ENCODE data around the gene BRD3OS. TPM values are rescaled to one million over a fixed set of nuclear protein-coding genes. Genes with fewer than 3 reads are reported as not detected.

BRD3OS gene
- total RNA-seq, 1 donor from 2014 or later, result 14.3 TPM

- H3K36me3 Mint-ChIP-seq, result peaks cover 23% of the 10 kb centered on the region
- TF ChIP-seq, protein P1, sequence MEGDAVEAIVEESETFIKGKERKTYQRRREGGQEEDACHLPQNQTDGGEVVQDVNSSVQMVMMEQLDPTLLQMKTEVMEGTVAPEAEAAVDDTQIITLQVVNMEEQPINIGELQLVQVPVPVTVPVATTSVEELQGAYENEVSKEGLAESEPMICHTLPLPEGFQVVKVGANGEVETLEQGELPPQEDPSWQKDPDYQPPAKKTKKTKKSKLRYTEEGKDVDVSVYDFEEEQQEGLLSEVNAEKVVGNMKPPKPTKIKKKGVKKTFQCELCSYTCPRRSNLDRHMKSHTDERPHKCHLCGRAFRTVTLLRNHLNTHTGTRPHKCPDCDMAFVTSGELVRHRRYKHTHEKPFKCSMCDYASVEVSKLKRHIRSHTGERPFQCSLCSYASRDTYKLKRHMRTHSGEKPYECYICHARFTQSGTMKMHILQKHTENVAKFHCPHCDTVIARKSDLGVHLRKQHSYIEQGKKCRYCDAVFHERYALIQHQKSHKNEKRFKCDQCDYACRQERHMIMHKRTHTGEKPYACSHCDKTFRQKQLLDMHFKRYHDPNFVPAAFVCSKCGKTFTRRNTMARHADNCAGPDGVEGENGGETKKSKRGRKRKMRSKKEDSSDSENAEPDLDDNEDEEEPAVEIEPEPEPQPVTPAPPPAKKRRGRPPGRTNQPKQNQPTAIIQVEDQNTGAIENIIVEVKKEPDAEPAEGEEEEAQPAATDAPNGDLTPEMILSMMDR (IDR thresholded peaks at IDR 0.05; ENCODE audit: unreplicated experiment), result no peak
Observed at GRCh38 chr9:134046894-134047681, 21.8 kb downstream of the BRD3OS start.

GRCh38 chr9:134047868-134048581 lies 22.7 kb downstream of the BRD3OS start:
- Mint-ChIP-seq H3K36me3 (peaks cover 23% of the 10 kb centered on the region), H3K27me3 (ENCODE audit: low read depth) (no peaks in the 10 kb centered on the region)

More at GRCh38 chr9:134046894-134047681, 21.8 kb downstream of the BRD3OS start:
- DNase-seq (ENCODE audit: low spot score in 2 of 2, unreplicated experiment in 2 of 2), result no peak
- Mint-ChIP-seq H3K4me1 (no peaks in the 10 kb centered on the region), H3K9me3 (no peaks in the 10 kb centered on the region), H3K4me3 (no peak overlapping the region), H3K27ac (no peak overlapping the region), H3K27me3 (ENCODE audit: low read depth) (no peaks in the 10 kb centered on the region)

DNA sequence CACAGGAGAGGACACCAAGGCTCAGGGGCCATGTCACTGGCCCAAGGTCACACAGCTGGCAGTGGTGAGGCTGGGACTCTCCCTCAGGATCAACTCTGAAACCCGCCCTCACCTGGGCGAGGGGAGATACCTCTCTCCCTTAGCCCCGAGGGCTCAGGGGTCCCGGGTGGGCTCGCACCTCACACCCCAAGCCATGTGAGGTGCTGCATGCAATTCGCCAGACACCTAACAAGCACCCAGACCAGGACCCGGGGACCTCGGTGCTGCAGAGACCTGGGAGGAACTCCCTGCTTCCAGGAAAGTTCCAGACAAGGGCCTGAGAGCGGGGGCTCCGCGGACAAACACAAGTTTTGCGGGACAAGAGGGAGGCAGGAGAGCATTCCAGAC lies 23.3 kb downstream of the BRD3OS start:
- TF ChIP-seq, protein P1 (IDR thresholded peaks at IDR 0.05; ENCODE audit: unreplicated experiment), result no peak
- Mint-ChIP-seq H3K4me1 (no peaks in the 10 kb centered on the region), H3K27ac (no peak overlapping the region), H3K36me3 (peaks cover 22% of the 10 kb centered on the region), H3K9me3 (no peaks in the 10 kb centered on the region), H3K4me3 (no peak overlapping the region), H3K27me3 (ENCODE audit: low read depth) (no peaks in the 10 kb centered on the region)
- no peak for DNase-seq (ENCODE audit: low spot score in 2 of 2, unreplicated experiment in 2 of 2)

More at GRCh38 chr9:134047868-134048581, 22.7 kb downstream of the BRD3OS start:
- no peak for DNase-seq (ENCODE audit: low spot score in 2 of 2, unreplicated experiment in 2 of 2)
- Mint-ChIP-seq H3K9me3 (no peaks in the 10 kb centered on the region), H3K27ac (no peak overlapping the region), H3K4me3 (no peak overlapping the region), H3K4me1 (no peaks in the 10 kb centered on the region)
- TF ChIP-seq, protein P1 (IDR thresholded peaks at IDR 0.05; ENCODE audit: unreplicated experiment), result no peak

DNA sequence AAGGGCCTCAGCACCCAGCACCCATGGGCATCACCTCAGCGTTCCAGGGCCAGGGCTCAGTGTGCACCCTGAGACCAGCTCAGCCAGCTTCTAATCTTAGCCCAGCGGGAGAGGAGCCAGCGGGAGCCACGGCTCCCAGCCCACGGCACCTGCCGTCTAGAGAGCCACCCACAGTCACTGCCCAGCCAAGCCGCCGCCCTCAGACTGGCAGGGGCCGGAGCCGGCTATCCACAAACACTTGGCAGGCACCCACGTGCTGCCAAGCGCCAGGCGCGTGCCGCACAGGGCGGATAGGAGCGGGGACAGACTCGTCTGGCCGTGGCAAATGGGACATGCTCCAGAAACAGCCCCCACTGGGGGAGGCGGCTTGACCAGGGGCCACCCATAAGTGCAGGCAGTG lies 24.0 kb downstream of the BRD3OS start:
- TF ChIP-seq, protein P1 (IDR thresholded peaks at IDR 0.05; ENCODE audit: unreplicated experiment), result no peak
- no peak overlapping the region for H3K4me3 Mint-ChIP-seq
- no peak overlapping the region for H3K27ac Mint-ChIP-seq
- H3K4me1 Mint-ChIP-seq, result no peaks in the 10 kb centered on the region
- H3K36me3 Mint-ChIP-seq, result peaks cover 16% of the 10 kb centered on the region
- no peaks in the 10 kb centered on the region for H3K9me3 Mint-ChIP-seq
- H3K27me3 Mint-ChIP-seq (ENCODE audit: low read depth), result no peaks in the 10 kb centered on the region
- DNase-seq (ENCODE audit: low spot score in 2 of 2, unreplicated experiment in 2 of 2), result no peak

DNA sequence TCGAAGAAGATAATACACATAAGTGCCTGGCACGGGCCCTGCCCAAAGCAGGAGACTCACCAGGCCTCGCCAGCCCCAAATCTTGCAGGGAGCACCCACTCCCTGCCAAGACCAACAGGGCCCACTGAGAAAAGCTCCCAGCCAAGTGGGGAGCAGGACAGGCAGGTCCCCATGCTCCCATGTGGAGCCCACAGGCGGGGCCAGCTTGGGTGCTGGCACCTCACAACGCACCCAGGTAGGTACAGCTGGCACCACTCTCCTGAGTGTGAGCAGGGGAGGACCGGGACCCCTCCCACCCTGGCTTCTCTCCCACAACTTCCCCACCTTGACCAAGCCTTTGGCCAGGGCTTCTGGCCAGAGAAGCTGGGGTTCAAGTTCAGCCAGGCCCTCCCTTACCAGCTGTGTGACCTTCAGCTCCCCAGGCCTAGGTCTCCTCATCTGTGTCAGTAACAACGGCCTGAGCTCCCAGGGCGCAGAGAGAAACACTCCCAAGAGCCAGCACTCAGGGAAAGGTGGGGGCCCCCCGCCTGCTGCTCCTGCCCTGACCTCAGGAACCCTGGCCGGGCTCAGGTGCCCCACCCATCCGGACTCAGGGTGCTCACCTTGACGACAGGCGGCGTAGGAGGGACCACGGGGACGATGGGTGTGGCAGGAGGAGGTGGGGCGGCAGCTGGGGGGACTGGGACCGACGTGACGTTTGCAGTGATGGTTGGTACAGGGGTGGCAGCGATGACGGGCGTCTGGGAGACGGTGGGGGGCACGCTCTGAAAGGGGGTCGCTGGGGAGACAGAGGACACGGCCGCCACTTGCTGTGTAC lies 24.7 kb downstream of the BRD3OS start:
- DNase-seq (ENCODE audit: low spot score in 2 of 2, unreplicated experiment in 2 of 2), result no peak
- Mint-ChIP-seq H3K4me3 (no peak overlapping the region), H3K36me3 (peaks cover 11% of the 10 kb centered on the region), H3K27ac (no peak overlapping the region), H3K9me3 (no peaks in the 10 kb centered on the region), H3K27me3 (ENCODE audit: low read depth) (no peaks in the 10 kb centered on the region), H3K4me1 (no peaks in the 10 kb centered on the region)
- TF ChIP-seq, protein P1 (IDR thresholded peaks at IDR 0.05; ENCODE audit: unreplicated experiment), result no peak
